Small intestine (tissue), 7 donors: ENCODE results near the gene SFT2D1. TPM values are rescaled to one million over a fixed set of nuclear protein-coding genes. Genes with fewer than 3 reads are reported as not detected.
"Not testable (repeated sequence)": the region's sequence is repeated elsewhere in the genome, so short reads cannot be mapped to it uniquely, and the experiment has no call there.

Experiments used
- DNase-seq, 2 donors: peaks; one replicate each; pipeline versions ENCODE4 v3.0.0 to v3.0.0-alpha.2; 2013
- FAIRE-seq: peaks from 2 replicates; lab custom pipeline; 2012; peaks lifted over from hg19 to GRCh38; lab: Jason Lieb, UNC
- H3K27ac ChIP-seq, 3 donors: one replicate each; pipeline ENCODE4 v1.5.1; 2013; ENCODE audit warnings: low read length in 2 of 3, mild to moderate bottlenecking in 2 of 3, control low read depth in 1 of 3, inconsistent platforms in 1 of 3, low read depth in 1 of 3, moderate library complexity in 1 of 3
- H3K27me3 ChIP-seq, 3 donors: one replicate each; pipeline ENCODE4 v1.6.1; 2013; ENCODE audit warnings: low read length in 3 of 3, inconsistent platforms in 1 of 3; ENCODE audit not compliant: control insufficient read depth in 3 of 3, insufficient read depth in 3 of 3
- H3K36me3 ChIP-seq, 3 donors: one replicate each; pipeline ENCODE4 v1.6.1; 2013; ENCODE audit warnings: low read length in 3 of 3, inconsistent platforms in 1 of 3, low read depth in 1 of 3, mild to moderate bottlenecking in 1 of 3, moderate library complexity in 1 of 3; ENCODE audit not compliant: control insufficient read depth in 3 of 3, insufficient read depth in 2 of 3
- H3K4me1 ChIP-seq, 3 donors: one replicate each; pipeline ENCODE4 v1.6.1; 2013; ENCODE audit warnings: low read length in 2 of 3, inconsistent platforms in 1 of 3, low read depth in 1 of 3, mild to moderate bottlenecking in 1 of 3, moderate library complexity in 1 of 3; ENCODE audit not compliant: control insufficient read depth in 3 of 3, insufficient read depth in 2 of 3
- H3K4me3 ChIP-seq, 3 donors: one replicate each; pipeline ENCODE4 v1.5.1; 2013; ENCODE audit warnings: low read length in 3 of 3, control low read depth in 1 of 3, inconsistent platforms in 1 of 3, low read depth in 1 of 3, mild to moderate bottlenecking in 1 of 3, moderate library complexity in 1 of 3
- H3K9me3 ChIP-seq, 2 donors: one replicate each; pipeline ENCODE4 v1.6.1; 2013; ENCODE audit warnings: low read depth in 1 of 2, low read length in 1 of 2; ENCODE audit not compliant: control insufficient read depth in 2 of 2, insufficient read depth in 1 of 2
- WGBS, 3 donors: extraction: QIAGEN DNeasy Blood & Tissue Kit; methylation state at CpG; one replicate each; pipeline ENCODE4 v1.1.7; 2013; 5-methylcytosine and 5-hydroxymethylcytosine counted together
- polyA plus RNA-seq, 4 donors: library from polyadenylated mRNA; stranded (reverse) in 3 of 4; unstranded in 1 of 4; fragments of 200-250 nt in 3 of 4; fragments of 120-200 nt in 1 of 4; gene quantifications; one replicate each; pipeline versions ENCODE4 v1.2.1 to v1.2.3, GENCODE V29; 2013
- donor health status: healthy with polysubstance abuse.
- donor health status: control.
- donor health status: control.
- donor health status: Bipolar disorder and iron deficiency.
- donor health status: healthy.

Gene SFT2D1
- polyA plus RNA-seq, 4 donors = 32.4 to 113 (median 64.2) TPM

- FAIRE-seq (no peak), DNase-seq (no peak)
- H3K9me3 ChIP-seq = no peaks in the 10 kb centered on the region
- WGBS, 3 donors = 93 to 96% (median 95%) methylated on average over 1 of the region's 1 CpG
- no peaks in the 10 kb centered on the region for H3K4me1 ChIP-seq
- no peak overlapping the region for H3K4me3 ChIP-seq
- H3K27me3 ChIP-seq = no peaks in the 10 kb centered on the region
- H3K27ac ChIP-seq = no peak overlapping the region
- H3K36me3 ChIP-seq = no peaks in the 10 kb centered on the region
These were observed 32.7 kb upstream of the SFT2D1 start for GRCh38 chr6:166375013-166375412.

GRCh38 chr6:166370489-166370888, 28.1 kb upstream of the SFT2D1 start:
- WGBS, 3 donors = 95 to 99% (median 97%) methylated on average over 3 of the region's 3 CpGs
- H3K4me1 ChIP-seq = no peaks in the 10 kb centered on the region
- DNase-seq (no peak), FAIRE-seq (no peak)
- H3K9me3 ChIP-seq = no peaks in the 10 kb centered on the region
- H3K4me3 ChIP-seq = no peak overlapping the region
- no peaks in the 10 kb centered on the region for H3K27me3 ChIP-seq
- no peak overlapping the region for H3K27ac ChIP-seq
- peaks cover 2 to 4% (median 3%) of the 10 kb centered on the region in 3 donors for H3K36me3 ChIP-seq

GRCh38 chr6:166369782-166370181, 27.4 kb upstream of the SFT2D1 start:
- FAIRE-seq = no peak

GRCh38 chr6:166366921-166367320, 24.6 kb upstream of the SFT2D1 start:
- H3K27ac ChIP-seq = no peak overlapping the region
- H3K27me3 ChIP-seq = no peaks in the 10 kb centered on the region
- no peak overlapping the region for H3K4me3 ChIP-seq
- no peaks in the 10 kb centered on the region for H3K4me1 ChIP-seq
- DNase-seq = no peak
- FAIRE-seq = no peak
- WGBS, 3 donors = 88 to 97% (median 92%) methylated on average over 3 of the region's 3 CpGs
- no peaks in the 10 kb centered on the region for H3K9me3 ChIP-seq
- peaks cover 3 to 22% (median 9%) of the 10 kb centered on the region in 3 donors for H3K36me3 ChIP-seq

More at GRCh38 chr6:166369782-166370181, 27.4 kb upstream of the SFT2D1 start:
- H3K27me3 ChIP-seq = no peaks in the 10 kb centered on the region
- 78 to 83% (median 79%) methylated on average over 3 of the region's 3 CpGs for WGBS, 3 donors
- no peaks in the 10 kb centered on the region for H3K4me1 ChIP-seq
- no peak overlapping the region for H3K4me3 ChIP-seq
- H3K36me3 ChIP-seq = peaks cover 2 to 6% (median 3%) of the 10 kb centered on the region in 3 donors
- no peak for DNase-seq
- no peak overlapping the region for H3K27ac ChIP-seq
- no peaks in the 10 kb centered on the region for H3K9me3 ChIP-seq

GRCh38 chr6:166365806-166366205, 23.5 kb upstream of the SFT2D1 start:
- H3K4me3 ChIP-seq = no peak overlapping the region
- no peak overlapping the region for H3K27ac ChIP-seq
- H3K36me3 ChIP-seq = peaks cover 3 to 22% (median 9%) of the 10 kb centered on the region in 3 donors
- H3K4me1 ChIP-seq = no peaks in the 10 kb centered on the region
- no peak for DNase-seq
- WGBS, 3 donors = 85 to 92% (median 87%) methylated on average over 6 of the region's 6 CpGs
- no peaks in the 10 kb centered on the region for H3K27me3 ChIP-seq
- no peaks in the 10 kb centered on the region for H3K9me3 ChIP-seq
- no peak for FAIRE-seq

- no peak overlapping the region for H3K27ac ChIP-seq
- H3K4me1 ChIP-seq = no peaks in the 10 kb centered on the region
- FAIRE-seq (no peak), DNase-seq (no peak)
- H3K9me3 ChIP-seq = no peaks in the 10 kb centered on the region
- no peaks in the 10 kb centered on the region for H3K27me3 ChIP-seq
- whole genome bisulfite sequencing, 3 donors = 71 to 86% (median 84%) methylated on average over 2 of the region's 2 CpGs
- no peak overlapping the region for H3K4me3 ChIP-seq
- peaks cover 3 to 22% (median 9%) of the 10 kb centered on the region in 3 donors for H3K36me3 ChIP-seq
These were observed 22.9 kb upstream of the SFT2D1 start for GRCh38 chr6:166365221-166365620.

- no peaks in the 10 kb centered on the region for H3K4me1 ChIP-seq
- FAIRE-seq (no peak), DNase-seq (no peak)
- peaks cover 3 to 22% (median 9%) of the 10 kb centered on the region in 3 donors for H3K36me3 ChIP-seq
- no peaks in the 10 kb centered on the region for H3K9me3 ChIP-seq
- no peaks in the 10 kb centered on the region for H3K27me3 ChIP-seq
- no peak overlapping the region for H3K27ac ChIP-seq
- 80 to 96% (median 88%) methylated on average over 7 of the region's 7 CpGs for WGBS, 3 donors
- no peak overlapping the region for H3K4me3 ChIP-seq
These were observed 22.1 kb upstream of the SFT2D1 start for GRCh38 chr6:166364456-166364855.

- 94 to 97% (median 96%) methylated on average over 4 of the region's 4 CpGs for WGBS, 3 donors
- peaks cover 3 to 22% (median 9%) of the 10 kb centered on the region in 3 donors for H3K36me3 ChIP-seq
- H3K27me3 ChIP-seq, H3K9me3 ChIP-seq, H3K4me3 ChIP-seq, H3K27ac ChIP-seq, DNase-seq, H3K4me1 ChIP-seq, FAIRE-seq: not testable (repeated sequence)
These were observed 20.1 kb upstream of the SFT2D1 start for GRCh38 chr6:166362427-166362826.

GRCh38 chr6:166361077-166361429, 18.7 kb upstream of the SFT2D1 start:
- FAIRE-seq = no peak

More at GRCh38 chr6:166361077-166361429, 18.7 kb upstream of the SFT2D1 start:
- 79 to 88% (median 88%) methylated on average over 3 of the region's 3 CpGs for WGBS, 3 donors
- no peak overlapping the region for H3K4me3 ChIP-seq
- peak in 1 of 2 donors; percentile 30 for DNase-seq
- H3K36me3 ChIP-seq = peaks cover 3 to 22% (median 9%) of the 10 kb centered on the region in 3 donors
- no peak overlapping the region for H3K27ac ChIP-seq
- no peaks in the 10 kb centered on the region for H3K27me3 ChIP-seq
- H3K4me1 ChIP-seq = no peaks in the 10 kb centered on the region
- no peaks in the 10 kb centered on the region for H3K9me3 ChIP-seq
